Stimulated activated CD8-positive, alpha-beta memory T cell treated with anti-CD3 and anti-CD28 coated beads, Interleukin-2, amount 100 ng/mL, for 48 hours (primary cell): ENCODE results near the gene CDC42BPA.

ENCODE experiments used
- DNase-seq, 2 donors: peaks; one replicate each; pipeline ENCODE4 v3.0.0-alpha.2; 2020; ENCODE audit warnings: low read depth in 2 of 2

The CDC42BPA gene

GRCh38 chr1:226994586-226995364 is 323.5 kb downstream of the CDC42BPA start:
- no peak for DNase-seq

GRCh38 chr1:226993814-226994585 is 324.3 kb downstream of the CDC42BPA start:
- DNase-seq = no peak

GRCh38 chr1:226991920-226992319 is 326.4 kb downstream of the CDC42BPA start:
- no peak for DNase-seq

- DNase-seq = peak; percentile 29 to 32
Measured at GRCh38 chr1:226990133-226990716, 328.1 kb downstream of the CDC42BPA start.

- DNase-seq = no peak
Measured at GRCh38 chr1:226989085-226989920, 329.0 kb downstream of the CDC42BPA start.

- DNase-seq = no peak
Measured at GRCh38 chr1:226988334-226988666, 330.0 kb downstream of the CDC42BPA start.

- DNase-seq = no peak
Measured at GRCh38 chr1:226987623-226988333, 330.5 kb downstream of the CDC42BPA start.

- no peak for DNase-seq
Measured at GRCh38 chr1:226987179-226987536, 331.1 kb downstream of the CDC42BPA start.

- DNase-seq = no peak
Measured at GRCh38 chr1:226986496-226987178, 331.7 kb downstream of the CDC42BPA start.

GRCh38 chr1:226985839-226986463 is 332.3 kb downstream of the CDC42BPA start:
- DNase-seq = no peak

- DNase-seq = no peak
Measured at GRCh38 chr1:226985239-226985838, 333.0 kb downstream of the CDC42BPA start.

GRCh38 chr1:226984521-226985238 is 333.6 kb downstream of the CDC42BPA start:
- no peak for DNase-seq

- no peak for DNase-seq
Measured at GRCh38 chr1:226983992-226984364, 334.3 kb downstream of the CDC42BPA start.

GRCh38 chr1:226983247-226983991 is 334.9 kb downstream of the CDC42BPA start:
- no peak for DNase-seq

- no peak for DNase-seq
Measured at GRCh38 chr1:226982451-226983177, 335.7 kb downstream of the CDC42BPA start.

GRCh38 chr1:226981838-226982237 is 336.5 kb downstream of the CDC42BPA start:
- no peak for DNase-seq

- DNase-seq = no peak
Measured at GRCh38 chr1:226981386-226981817, 336.9 kb downstream of the CDC42BPA start.
